Prostate gland (tissue), 2 donors: Measurements from ENCODE around the gene SCN5A.

Experiments used
- CTCF ChIP-seq, 4 experiments: fragments of 200-600 bp in 2 of 4; fragments of 450-650 bp in 2 of 4; sonication (generic) in 2 of 4; IDR thresholded peaks; 1 replicate in 3 of 4; 2 replicates in 1 of 4; pipeline ENCODE4 v1.5.1; 2016 to 2019; ENCODE audit warnings: antibody characterized with exemption in 4 of 4, mild to moderate bottlenecking in 2 of 4, moderate library complexity in 2 of 4
- POLR2A ChIP-seq: fragments of 450-650 bp; IDR thresholded peaks from one replicate; pipeline ENCODE4 v1.6.1; 2016; ENCODE audit warnings: antibody characterized with exemption, mild to moderate bottlenecking
- POLR2AphosphoS5 ChIP-seq: sonication (generic); formaldehyde crosslinking; IDR thresholded peaks from one replicate; pipeline ENCODE4 v1.6.1; 2017; ENCODE audit warnings: antibody characterized with exemption

GRCh38 chr3:38583688-38584087 lies 65.8 kb downstream of the SCN5A start:
- TF ChIP-seq CTCF (IDR thresholded peaks at IDR 0.05) (no peak), POLR2AphosphoS5 (no peak), POLR2A (no peak)
